H1 (cell line): ENCODE data around the gene NLRP11. TPM values are rescaled to one million over a fixed set of nuclear protein-coding genes. Genes with fewer than 3 reads are reported as not detected.

Experiments used
- CTCF ChIA-PET: fragments of 300-600 bp; sonication (Branson Sonifier 250); formaldehyde crosslinking; loops from one replicate; lab custom pipeline; 2021; ENCODE audit not compliant: partially characterized antibody; lab: Charles Lee
- POLR2A ChIA-PET: fragments of 300-600 bp; sonication (Branson Sonifier 250); formaldehyde crosslinking; loops from one replicate; lab custom pipeline; 2021; ENCODE audit warnings: inconsistent platforms; ENCODE audit not compliant: partially characterized antibody; lab: Charles Lee
- DNase-seq, 2 experiments: peaks; one replicate each; pipeline versions ENCODE4 v3.0.0 to v3.0.0-alpha.2; 2010 to 2022; ENCODE audit warnings: low spot score in 2 of 2, low read depth in 1 of 2, mixed read lengths in 1 of 2
- FAIRE-seq: peaks from 2 replicates; lab custom pipeline; 2011; peaks lifted over from hg19 to GRCh38; lab: Jason Lieb, UNC
- H2AFZ ChIP-seq: 2 replicates; pipeline ENCODE4 v1.8.1; 2012; ENCODE audit warnings: low read length, inconsistent platforms
- H2AK5ac ChIP-seq: 2 replicates; pipeline ENCODE4 v1.6.1; 2013; ENCODE audit warnings: low read depth, low read length
- H2BK120ac ChIP-seq: replicated peaks from 2 replicates; pipeline ENCODE3; 2013; ENCODE audit warnings: low read depth, low read length, inconsistent platforms
- H2BK12ac ChIP-seq: 2 replicates; pipeline ENCODE4 v1.6.1; 2013; ENCODE audit warnings: low read depth, low read length
- H2BK15ac ChIP-seq: 2 replicates; pipeline ENCODE4 v1.6.1; 2013; ENCODE audit warnings: low read length
- H2BK20ac ChIP-seq: 2 replicates; pipeline ENCODE4 v1.6.1; 2013; ENCODE audit warnings: low read length
- H2BK5ac ChIP-seq: 2 replicates; pipeline ENCODE4 v1.6.1; 2013; ENCODE audit warnings: low read depth, low read length
- H3K14ac ChIP-seq: 2 replicates; pipeline ENCODE4 v1.6.1; 2013; ENCODE audit warnings: inconsistent platforms; ENCODE audit not compliant: insufficient read length
- H3K18ac ChIP-seq: 2 replicates; pipeline ENCODE4 v1.6.1; 2013; ENCODE audit warnings: low read length; ENCODE audit errors: extremely low read depth
- H3K23ac ChIP-seq: 2 replicates; pipeline ENCODE4 v1.6.1; 2013; ENCODE audit warnings: inconsistent platforms; ENCODE audit not compliant: insufficient read length
- H3K23me2 ChIP-seq: 2 replicates; pipeline ENCODE4 v1.6.1; 2013; ENCODE audit warnings: low read depth, low read length
- H3K27ac ChIP-seq: 2 replicates; pipeline ENCODE4 v1.6.1; 2011; ENCODE audit warnings: low read depth, low read length, inconsistent platforms
- H3K27me3 ChIP-seq, 4 experiments: replicated peaks in 1 of 4; 1 replicate in 1 of 4; 2 replicates in 3 of 4; pipeline versions ENCODE4 v1.6.1 to v1.8.1; 2011 to 2013; ENCODE audit warnings: low read length in 3 of 4, mild to moderate bottlenecking in 3 of 4, inconsistent platforms in 2 of 4, mixed read lengths in 2 of 4, moderate library complexity in 1 of 4; ENCODE audit not compliant: control insufficient read depth in 3 of 4, insufficient read depth in 3 of 4; ENCODE audit errors: extremely low read depth in 1 of 4
- H3K36me3 ChIP-seq, 4 experiments: 2 replicates each; pipeline versions ENCODE4 v1.6.1 to v1.8.1; 2011 to 2013; ENCODE audit warnings: mild to moderate bottlenecking in 4 of 4, low read length in 3 of 4, moderate library complexity in 2 of 4, control low read depth in 1 of 4, inconsistent platforms in 1 of 4; ENCODE audit not compliant: insufficient read depth in 4 of 4, control insufficient read depth in 2 of 4
- H3K4ac ChIP-seq: replicated peaks from 2 replicates; pipeline ENCODE3; 2013; ENCODE audit warnings: low read length, low read depth, mixed read lengths, inconsistent platforms; ENCODE audit not compliant: insufficient read length
- H3K4me1 ChIP-seq, 4 experiments: replicated peaks in 1 of 4; 1 replicate in 1 of 4; 2 replicates in 3 of 4; pipeline versions ENCODE4 v1.6.1 to v1.8.1; 2011 to 2013; ENCODE audit warnings: low read length in 3 of 4, inconsistent platforms in 2 of 4, mixed read lengths in 1 of 4; ENCODE audit not compliant: insufficient read depth in 4 of 4, control insufficient read depth in 3 of 4
- H3K4me2 ChIP-seq, 2 experiments: 2 replicates each; pipeline versions ENCODE4 v1.6.1 to v1.8.1; 2011 to 2013; ENCODE audit warnings: low read depth in 2 of 2, low read length in 2 of 2, control low read depth in 1 of 2, inconsistent platforms in 1 of 2, mild to moderate bottlenecking in 1 of 2; ENCODE audit not compliant: insufficient read depth in 1 of 2
- H3K4me3 ChIP-seq, 4 experiments: fragments of 200-600, 300-600 bp in 1 of 4; sonication (generic), shearing (Covaris generic), sonication (Bioruptor Twin) in 1 of 4; 2 replicates each; pipeline versions ENCODE4 v1.5.1 to v1.8.1; 2011 to 2016; ENCODE audit warnings: low read length in 4 of 4, low read depth in 3 of 4, control low read depth in 2 of 4, inconsistent platforms in 2 of 4, mild to moderate bottlenecking in 2 of 4, mixed read lengths in 1 of 4, moderate library complexity in 1 of 4; ENCODE audit not compliant: insufficient read depth in 2 of 4; ENCODE audit errors: extremely low read depth in 1 of 4
- H3K56ac ChIP-seq: replicated peaks from 2 replicates; pipeline ENCODE3; 2013; ENCODE audit warnings: low read depth, mild to moderate bottlenecking, mixed read lengths, low read length, inconsistent platforms; ENCODE audit not compliant: insufficient read length
- H3K79me1 ChIP-seq: 2 replicates; pipeline ENCODE4 v1.6.1; 2013; ENCODE audit warnings: low read depth, low read length, control low read depth
- H3K79me2 ChIP-seq, 2 experiments: 2 replicates each; pipeline versions ENCODE4 v1.6.1 to v1.8.1; 2012 to 2013; ENCODE audit warnings: low read length in 2 of 2, mild to moderate bottlenecking in 2 of 2, inconsistent platforms in 1 of 2; ENCODE audit not compliant: insufficient read depth in 2 of 2, control insufficient read depth in 1 of 2
- H3K9ac ChIP-seq, 4 experiments: replicated peaks in 1 of 4; 1 replicate in 1 of 4; 2 replicates in 3 of 4; pipeline versions ENCODE4 v1.6.1 to v1.8.1; 2011 to 2013; ENCODE audit warnings: low read depth in 3 of 4, low read length in 3 of 4, control low read depth in 2 of 4, mild to moderate bottlenecking in 2 of 4, moderate library complexity in 2 of 4, inconsistent platforms in 1 of 4; ENCODE audit errors: extremely low read depth in 1 of 4
- H3K9me3 ChIP-seq, 2 experiments: 2 replicates each; pipeline versions ENCODE4 v1.6.1 to v1.8.1; 2012 to 2013; ENCODE audit warnings: mild to moderate bottlenecking in 2 of 2, moderate library complexity in 2 of 2, control low read depth in 1 of 2, inconsistent platforms in 1 of 2, low read depth in 1 of 2, low read length in 1 of 2, mixed read lengths in 1 of 2; ENCODE audit not compliant: insufficient read depth in 2 of 2
- H4K20me1 ChIP-seq, 2 experiments: replicated peaks in 1 of 2; 2 replicates each; pipeline versions ENCODE3 to v1.8.1; 2011 to 2013; ENCODE audit warnings: inconsistent platforms in 2 of 2, low read length in 2 of 2, mild to moderate bottlenecking in 1 of 2; ENCODE audit not compliant: insufficient read depth in 2 of 2, control insufficient read depth in 1 of 2
- H4K5ac ChIP-seq: 2 replicates; pipeline ENCODE4 v1.6.1; 2013; ENCODE audit warnings: low read length, low read depth, mixed read lengths, inconsistent platforms; ENCODE audit not compliant: insufficient read length
- H4K8ac ChIP-seq: 2 replicates; pipeline ENCODE4 v1.8.0; 2013; ENCODE audit warnings: mild to moderate bottlenecking, moderate library complexity, low read length, inconsistent platforms; ENCODE audit not compliant: insufficient read depth; ENCODE audit errors: extremely low read depth
- H4K91ac ChIP-seq: replicated peaks from 2 replicates; pipeline ENCODE3; 2013; ENCODE audit warnings: low read length, mixed read lengths, inconsistent platforms; ENCODE audit not compliant: insufficient read length
- HDAC2 ChIP-seq, 2 experiments: fragments of 300-600 bp in 1 of 2; sonication (generic) in 1 of 2; IDR thresholded peaks; 2 replicates each; pipeline ENCODE4 v1.6.1; 2011 to 2012; ENCODE audit warnings: low read depth in 2 of 2, low read length in 2 of 2, mild to moderate bottlenecking in 2 of 2, moderate library complexity in 2 of 2, borderline replicate concordance in 1 of 2, inconsistent platforms in 1 of 2
- RAD21 ChIP-seq, 2 experiments: IDR thresholded peaks in 1 of 2; conservative IDR thresholded peaks in 1 of 2; 2 replicates each; pipeline ENCODE4 v1.6.1; 2011; ENCODE audit warnings: low read depth in 2 of 2, low read length in 2 of 2, improper control_type of control experiment in 1 of 2, inconsistent platforms in 1 of 2, mild to moderate bottlenecking in 1 of 2, moderate library complexity in 1 of 2
- TAF1 ChIP-seq: IDR thresholded peaks from 2 replicates; pipeline ENCODE4 v1.6.1; 2011; ENCODE audit warnings: mild to moderate bottlenecking, low read depth, low read length
- WGBS, 2 experiments: shearing (Covaris generic) in 1 of 2; methylation state at CpG; one replicate each; pipeline versions ENCODE4 v1.1.6 to v1.1.7; 2013 to 2015; ENCODE audit warnings: low lambda C conversion rate in 2 of 2, mixed read lengths in 2 of 2, inconsistent platforms in 1 of 2, low coverage in 1 of 2, missing lambda C conversion rate in 1 of 2; ENCODE audit not compliant: insufficient replicate concordance in 2 of 2, insufficient coverage in 1 of 2, insufficient read length in 1 of 2; ENCODE audit errors: extremely low coverage in 1 of 2, missing lambda C conversion rate in 1 of 2; 5-methylcytosine and 5-hydroxymethylcytosine counted together
- polyA plus RNA-seq, 7 experiments: library from polyadenylated mRNA; depleted of rRNA in 3 of 7; stranded (reverse) in 5 of 7; unstranded in 2 of 7; fragments of >200 nt in 5 of 7; fragments of 200-250 nt in 2 of 7; gene quantifications; 1 replicate in 5 of 7; 2 replicates in 1 of 7; 4 replicates in 1 of 7; pipeline versions ENCODE4 v1.2.1 to v1.2.3, GENCODE V29; 2011 to 2013; ENCODE audit warnings: missing spikeins in 2 of 7, mixed read lengths in 2 of 7
- total RNA-seq: library from RNA; stranded (reverse); fragmentation: NEBNext Ultra II Directional; extraction: Animal tissue kit (Norgen Biotek cat#: 25700); gene quantifications from 2 replicates; pipeline ENCODE4 v1.2.1, GENCODE V29; 2021
- TF ChIP-seq, protein P1 (sequence below), 3 experiments: IDR thresholded peaks; 1 replicate in 2 of 3; 2 replicates in 1 of 3; pipeline versions ENCODE4 v1.5.1 to v1.6.1; 2011; ENCODE audit warnings: low read length in 3 of 3, mild to moderate bottlenecking in 3 of 3, inconsistent platforms in 2 of 3, low read depth in 1 of 3, moderate library complexity in 1 of 3; ENCODE audit not compliant: insufficient read depth in 1 of 3; ENCODE audit errors: control extremely low read depth in 1 of 3

NLRP11 gene
- total and polyA plus RNA-seq, 2 of the 8 experiments (the other 6 are each of a cell fraction or from before 2014, with no cell fraction given), result not detected

DNA sequence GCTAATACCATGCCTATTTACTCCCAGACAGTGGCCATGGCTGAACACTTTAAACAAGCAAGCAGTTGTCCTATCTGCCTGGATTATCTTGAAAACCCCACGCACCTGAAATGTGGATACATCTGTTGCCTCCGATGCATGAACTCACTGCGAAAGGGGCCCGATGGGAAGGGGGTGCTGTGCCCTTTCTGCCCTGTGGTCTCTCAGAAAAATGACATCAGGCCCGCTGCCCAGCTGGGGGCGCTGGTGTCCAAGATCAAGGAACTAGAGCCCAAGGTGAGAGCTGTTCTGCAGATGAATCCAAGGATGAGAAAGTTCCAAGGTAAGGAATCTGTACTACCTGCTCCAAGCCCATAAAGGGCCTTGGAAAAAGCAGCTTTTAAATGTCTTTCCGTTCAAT, 54.3 kb downstream of the NLRP11 start:
- Histone ChIP-seq H3K14ac (no peak overlapping the region), H2AFZ (no peak overlapping the region), H3K4ac (no peak overlapping the region), H2BK120ac (no peak overlapping the region), H4K5ac (no peak overlapping the region), H3K27me3 (no peaks in the 10 kb centered on the region), H4K91ac (no peak overlapping the region), H2BK5ac (no peak overlapping the region), H3K79me2 (no peaks in the 10 kb centered on the region), H4K8ac (no peak overlapping the region), H3K4me3 (no peak overlapping the region), H2AK5ac (no peak overlapping the region), H3K18ac (no peak overlapping the region), H3K23ac (no peak overlapping the region), H3K36me3 (no peaks in the 10 kb centered on the region), H3K4me1 (no peaks in the 10 kb centered on the region), H2BK20ac (no peak overlapping the region), H2BK12ac (no peak overlapping the region), H3K23me2 (no peaks in the 10 kb centered on the region), H3K9me3 (peaks cover 43 to 60% of the 10 kb centered on the region in 2 experiments), H3K4me2 (no peak overlapping the region), H3K27ac (no peak overlapping the region), H2BK15ac (no peak overlapping the region), H4K20me1 (no peaks in the 10 kb centered on the region), H3K56ac (no peak overlapping the region), H3K9ac (no peak overlapping the region), H3K79me1 (no peaks in the 10 kb centered on the region)
- ChIA-PET CTCF (no interaction called here), POLR2A (no interaction called here)
- 65% methylated on average over 7 of the region's 7 CpGs; no CpG with 5 or more reads in 1 of the 2 experiments for WGBS, 2 experiments
- peak in 1 of 2 experiments; percentile 40 for DNase-seq
- no peak for FAIRE-seq
- TF ChIP-seq RAD21 (IDR thresholded peaks at IDR 0.05 in 1 of 2, conservative IDR thresholded peaks at IDR 0.05 in 1 of 2; ENCODE audit: low read depth in 2 of 2, low read length in 2 of 2), result peak; percentile 33 to 44; a peak in 3 of 4 replicates
- TF ChIP-seq, protein P1, sequence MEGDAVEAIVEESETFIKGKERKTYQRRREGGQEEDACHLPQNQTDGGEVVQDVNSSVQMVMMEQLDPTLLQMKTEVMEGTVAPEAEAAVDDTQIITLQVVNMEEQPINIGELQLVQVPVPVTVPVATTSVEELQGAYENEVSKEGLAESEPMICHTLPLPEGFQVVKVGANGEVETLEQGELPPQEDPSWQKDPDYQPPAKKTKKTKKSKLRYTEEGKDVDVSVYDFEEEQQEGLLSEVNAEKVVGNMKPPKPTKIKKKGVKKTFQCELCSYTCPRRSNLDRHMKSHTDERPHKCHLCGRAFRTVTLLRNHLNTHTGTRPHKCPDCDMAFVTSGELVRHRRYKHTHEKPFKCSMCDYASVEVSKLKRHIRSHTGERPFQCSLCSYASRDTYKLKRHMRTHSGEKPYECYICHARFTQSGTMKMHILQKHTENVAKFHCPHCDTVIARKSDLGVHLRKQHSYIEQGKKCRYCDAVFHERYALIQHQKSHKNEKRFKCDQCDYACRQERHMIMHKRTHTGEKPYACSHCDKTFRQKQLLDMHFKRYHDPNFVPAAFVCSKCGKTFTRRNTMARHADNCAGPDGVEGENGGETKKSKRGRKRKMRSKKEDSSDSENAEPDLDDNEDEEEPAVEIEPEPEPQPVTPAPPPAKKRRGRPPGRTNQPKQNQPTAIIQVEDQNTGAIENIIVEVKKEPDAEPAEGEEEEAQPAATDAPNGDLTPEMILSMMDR (IDR thresholded peaks at IDR 0.05; ENCODE audit: control extremely low read depth in 1 of 3, insufficient read depth in 1 of 3, low read depth in 1 of 3, low read length in 3 of 3), result peak; percentile 14 to 34 (median 30)
- no peak for TF ChIP-seq HDAC2 (IDR thresholded peaks at IDR 0.05; ENCODE audit: borderline replicate concordance in 1 of 2, low read depth in 2 of 2, low read length in 2 of 2)
- no peak for TF ChIP-seq TAF1
